AG09309 (cell line): Measurements from ENCODE around the gene BDH1.

Source experiments
- DNase-seq: peaks from one replicate; pipeline ENCODE4 v3.0.0-alpha.2; 2010; ENCODE audit warnings: low read depth
- H3K4me3 ChIP-seq: 2 replicates; pipeline ENCODE4 v1.5.1; 2011; ENCODE audit warnings: mild to moderate bottlenecking, low read depth, low read length, moderate library complexity; ENCODE audit not compliant: control insufficient read depth
- CTCF ChIP-seq: IDR thresholded peaks from 2 replicates; pipeline ENCODE4 v1.5.1; 2011; ENCODE audit warnings: mild to moderate bottlenecking, low read depth, low read length, inconsistent platforms; ENCODE audit not compliant: insufficient read depth, control insufficient read depth; ENCODE audit errors: missing control alignments

Gene BDH1

GRCh38 chr3:197491923-197492664 lies 63.7 kb downstream of the BDH1 start:
- DNase-seq = no peak
- TF ChIP-seq CTCF = no peak
- no peak overlapping the region for H3K4me3 ChIP-seq

- TF ChIP-seq CTCF = no peak
- H3K4me3 ChIP-seq = no peak overlapping the region
- no peak for DNase-seq
These were observed 64.3 kb downstream of the BDH1 start for GRCh38 chr3:197491478-197491877.

GRCh38 chr3:197490098-197491058 lies 65.4 kb downstream of the BDH1 start:
- no peak for DNase-seq
- no peak overlapping the region for H3K4me3 ChIP-seq
- TF ChIP-seq CTCF = no peak

- DNase-seq = peak; percentile 83
- no peak for TF ChIP-seq CTCF
These were observed 67.8 kb downstream of the BDH1 start for GRCh38 chr3:197487911-197488391.

GRCh38 chr3:197486861-197487260 lies 68.9 kb downstream of the BDH1 start:
- no peak overlapping the region for H3K4me3 ChIP-seq
- TF ChIP-seq CTCF = no peak
- no peak for DNase-seq

More at GRCh38 chr3:197487911-197488391, 67.8 kb downstream of the BDH1 start:
- H3K4me3 ChIP-seq = no peak overlapping the region

- no peak overlapping the region for H3K4me3 ChIP-seq
- TF ChIP-seq CTCF = no peak
- no peak for DNase-seq
These were observed 70.6 kb downstream of the BDH1 start for GRCh38 chr3:197485143-197485542.
